SK-N-SH (cell line): Measurements from ENCODE around the gene PIGA.

Source experiments
- POLR2AphosphoS5 ChIP-seq: IDR thresholded peaks from 2 replicates; pipeline ENCODE4 v1.6.1; 2012; ENCODE audit warnings: low read depth, low read length
- RCOR1 ChIP-seq: fragments of 150-350 bp; IDR thresholded peaks from 2 replicates; pipeline ENCODE4 v1.6.1; 2017; ENCODE audit warnings: antibody characterized with exemption, low read length
- TF ChIP-seq, protein P1 (sequence below): fragments of 200-600 bp; sonication (generic); IDR thresholded peaks from 2 replicates; pipeline ENCODE4 v1.6.1; 2017; ENCODE audit warnings: antibody characterized with exemption, mild to moderate bottlenecking, moderate library complexity

DNA sequence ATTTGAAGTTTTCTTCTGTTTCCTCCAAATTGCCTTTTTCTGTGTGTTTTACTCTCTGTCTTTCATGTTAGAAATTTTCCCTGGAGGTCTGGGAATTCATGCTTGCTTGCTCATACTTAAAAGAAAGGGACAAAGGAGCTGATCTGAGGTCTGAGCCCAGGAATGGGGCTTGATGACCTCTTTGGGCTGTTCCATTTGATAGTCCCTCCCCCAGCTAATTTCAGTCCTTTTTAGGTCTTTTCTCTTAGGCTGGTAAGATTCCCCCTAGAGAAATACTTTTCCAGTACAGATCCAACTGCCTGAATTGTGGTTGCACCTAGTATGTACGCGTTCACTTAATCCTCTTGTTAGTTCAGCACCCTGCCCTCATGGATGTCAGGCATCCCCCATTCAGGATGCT lies 5.5 kb upstream of the PIGA start:
- TF ChIP-seq, protein P1, sequence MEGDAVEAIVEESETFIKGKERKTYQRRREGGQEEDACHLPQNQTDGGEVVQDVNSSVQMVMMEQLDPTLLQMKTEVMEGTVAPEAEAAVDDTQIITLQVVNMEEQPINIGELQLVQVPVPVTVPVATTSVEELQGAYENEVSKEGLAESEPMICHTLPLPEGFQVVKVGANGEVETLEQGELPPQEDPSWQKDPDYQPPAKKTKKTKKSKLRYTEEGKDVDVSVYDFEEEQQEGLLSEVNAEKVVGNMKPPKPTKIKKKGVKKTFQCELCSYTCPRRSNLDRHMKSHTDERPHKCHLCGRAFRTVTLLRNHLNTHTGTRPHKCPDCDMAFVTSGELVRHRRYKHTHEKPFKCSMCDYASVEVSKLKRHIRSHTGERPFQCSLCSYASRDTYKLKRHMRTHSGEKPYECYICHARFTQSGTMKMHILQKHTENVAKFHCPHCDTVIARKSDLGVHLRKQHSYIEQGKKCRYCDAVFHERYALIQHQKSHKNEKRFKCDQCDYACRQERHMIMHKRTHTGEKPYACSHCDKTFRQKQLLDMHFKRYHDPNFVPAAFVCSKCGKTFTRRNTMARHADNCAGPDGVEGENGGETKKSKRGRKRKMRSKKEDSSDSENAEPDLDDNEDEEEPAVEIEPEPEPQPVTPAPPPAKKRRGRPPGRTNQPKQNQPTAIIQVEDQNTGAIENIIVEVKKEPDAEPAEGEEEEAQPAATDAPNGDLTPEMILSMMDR: no peak
- TF ChIP-seq RCOR1 (no peak), POLR2AphosphoS5 (no peak)
